K562 (cell line): ENCODE results near the gene NUP62CL. TPM values are rescaled to one million over a fixed set of nuclear protein-coding genes. Genes with fewer than 3 reads are reported as not detected.
A peak's percentile ranks its signal among the peaks of the same experiment; 100 is the strongest.

ENCODE experiments used
- ATAC-seq: fragments of 200-7000 bp; cut with Tn5 transposase; 3 replicates; pipeline ENCODE4 v1.9.1; 2020; ENCODE audit warnings: moderate library complexity
- BruUV-seq: library from RNA; stranded (reverse); fragments of 400-500 nt; replicated peaks from 2 replicates; lab custom pipeline; 2021; lab: Mats Ljungman, UMichigan
- CTCF ChIA-PET: fragments of 300-600 bp; formaldehyde crosslinking; extraction: SDS; loops from one replicate; lab custom pipeline; 2021; ENCODE audit warnings: low intra/inter-chr PET ratio; lab: Yijun Ruan, JAX
- POLR2A ChIA-PET: fragments of 300-600, 350-650 bp; sonication (Branson Sonifier 250); formaldehyde crosslinking; extraction: SDS; loops from one replicate; lab custom pipeline; 2021; ENCODE audit warnings: antibody characterized with exemption, inconsistent platforms; lab: Yijun Ruan, JAX
- DNase-seq, 4 experiments: peaks; one replicate each; pipeline versions ENCODE4 v3.0.0 to v3.0.0-alpha.2; 2011 to 2018; ENCODE audit warnings: low spot score in 3 of 4, mixed read lengths in 3 of 4; ENCODE audit errors: extremely low read depth in 1 of 4
- FAIRE-seq: peaks from 2 replicates; lab custom pipeline; 2011; peaks lifted over from hg19 to GRCh38; lab: Jason Lieb, UNC
- H2AFZ ChIP-seq: 2 replicates; pipeline ENCODE4 v1.6.0; 2011; ENCODE audit warnings: low read depth, low read length, control low read depth, inconsistent platforms
- H3K27ac ChIP-seq: fragments of 200-600 bp; 3 replicates; pipeline ENCODE4 v1.8.0; 2011; ENCODE audit warnings: low read depth, mild to moderate bottlenecking, control low read depth, inconsistent platforms, low read length, moderate library complexity, mixed read lengths; ENCODE audit errors: extremely low read depth
- H3K27me3 ChIP-seq, 2 experiments: fragments of 300-600 bp in 1 of 2; 2 replicates in 1 of 2; 3 replicates in 1 of 2; pipeline versions ENCODE4 v1.6.0 to v1.8.0; 2011; ENCODE audit warnings: inconsistent platforms in 2 of 2, low read length in 2 of 2, mild to moderate bottlenecking in 1 of 2, mixed read lengths in 1 of 2, moderate library complexity in 1 of 2; ENCODE audit not compliant: control insufficient read depth in 2 of 2, insufficient read depth in 2 of 2
- H3K36me3 ChIP-seq: fragments of 300-600 bp; 3 replicates; pipeline ENCODE4 v1.8.0; 2011; ENCODE audit warnings: mild to moderate bottlenecking, low read length, inconsistent platforms; ENCODE audit not compliant: control insufficient read depth, insufficient read depth
- H3K4me1 ChIP-seq, 2 experiments: fragments of 200-600 bp in 1 of 2; replicated peaks in 1 of 2; 2 replicates in 1 of 2; 3 replicates in 1 of 2; pipeline versions ENCODE4 v1.5.1 to v1.8.0; 2011; ENCODE audit warnings: inconsistent platforms in 2 of 2, low read length in 2 of 2, mild to moderate bottlenecking in 1 of 2, mixed read lengths in 1 of 2, moderate library complexity in 1 of 2; ENCODE audit not compliant: control insufficient read depth in 2 of 2, insufficient read depth in 2 of 2
- H3K4me2 ChIP-seq: 2 replicates; pipeline ENCODE4 v1.6.1; 2011; ENCODE audit warnings: low read length, control low read depth, inconsistent platforms, mixed read lengths; ENCODE audit not compliant: insufficient read depth
- H3K4me3 ChIP-seq: fragments of 200-600 bp; sonication (generic), shearing (Covaris generic); 2 replicates; pipeline ENCODE4 v1.5.1; 2016; ENCODE audit warnings: control low read depth, inconsistent platforms
- H3K79me2 ChIP-seq: fragments of 200-600 bp; 3 replicates; pipeline ENCODE4 v1.8.0; 2011; ENCODE audit warnings: low read length, inconsistent platforms; ENCODE audit not compliant: control insufficient read depth, insufficient read depth
- H3K9ac ChIP-seq, 2 experiments: 2 replicates each; pipeline versions ENCODE4 v1.6.0 to v1.6.1; 2011; ENCODE audit warnings: low read depth in 2 of 2, low read length in 2 of 2, control low read depth in 1 of 2, inconsistent platforms in 1 of 2, mild to moderate bottlenecking in 1 of 2, mixed read lengths in 1 of 2; ENCODE audit not compliant: insufficient read depth in 1 of 2
- H3K9me1 ChIP-seq: one replicate; pipeline ENCODE4 v1.6.0; 2011; ENCODE audit warnings: inconsistent platforms, mild to moderate bottlenecking, low read length, moderate library complexity; ENCODE audit not compliant: control insufficient read depth, insufficient read depth
- H3K9me3 ChIP-seq: replicated peaks from 2 replicates; pipeline ENCODE4 v1.5.1; 2011; ENCODE audit warnings: low read depth, low read length, inconsistent platforms; ENCODE audit not compliant: control insufficient read depth, insufficient read depth
- H4K20me1 ChIP-seq: replicated peaks from 2 replicates; pipeline ENCODE4 v1.6.1; 2011; ENCODE audit warnings: low read length, inconsistent platforms, mixed read lengths; ENCODE audit not compliant: control insufficient read depth, insufficient read depth
- CBFB ChIP-seq: sonication (generic); formaldehyde crosslinking; IDR thresholded peaks from 2 replicates; pipeline ENCODE4 v1.4.0; 2020; ENCODE audit warnings: mild to moderate bottlenecking, missing genetic modification reagents
- DPF2 ChIP-seq: fragments of 450-650 bp; IDR thresholded peaks from 2 replicates; pipeline ENCODE4 v1.6.1; 2016
- EHMT2 ChIP-seq: fragments of 450-650 bp; IDR thresholded peaks from 2 replicates; pipeline ENCODE4 v1.6.1; 2018; ENCODE audit warnings: antibody characterized with exemption
- EP300 ChIP-seq: IDR thresholded peaks from 2 replicates; pipeline ENCODE4 v1.6.1; 2012; ENCODE audit warnings: low read length, improper control_type of control experiment
- JUNB ChIP-seq: fragments of 450-650 bp; formaldehyde crosslinking; conservative IDR thresholded peaks from 2 replicates; pipeline ENCODE4 v1.4.0; 2020; ENCODE audit warnings: mild to moderate bottlenecking
- NFIC ChIP-seq: fragments of 450-650 bp; IDR thresholded peaks from 2 replicates; pipeline ENCODE4 v1.6.1; 2017; ENCODE audit warnings: mild to moderate bottlenecking, inconsistent platforms
- PREB ChIP-seq: sonication (generic); formaldehyde crosslinking; IDR thresholded peaks from 2 replicates; pipeline ENCODE4 v1.8.1; 2023; ENCODE audit warnings: mild to moderate bottlenecking, missing genetic modification reagents
- PURB ChIP-seq: sonication (generic); formaldehyde crosslinking; IDR thresholded peaks from 2 replicates; pipeline ENCODE4 v1.9.0; 2021; ENCODE audit warnings: low read depth, mild to moderate bottlenecking, missing genetic modification reagents
- SIX5 ChIP-seq, 2 experiments: IDR thresholded peaks; 2 replicates each; pipeline ENCODE4 v1.6.1; 2011; ENCODE audit warnings: low read length in 2 of 2, borderline replicate concordance in 1 of 2, low read depth in 1 of 2, mild to moderate bottlenecking in 1 of 2, moderate library complexity in 1 of 2; ENCODE audit not compliant: insufficient read depth in 1 of 2
- TAL1 ChIP-seq: fragments of 450-650 bp; IDR thresholded peaks from 2 replicates; pipeline ENCODE4 v1.6.1; 2016; ENCODE audit warnings: mild to moderate bottlenecking
- TBL1XR1 ChIP-seq, 2 experiments: IDR thresholded peaks; 2 replicates each; pipeline ENCODE4 v1.6.1; 2012; ENCODE audit warnings: improper control_type of control experiment in 2 of 2, low read length in 2 of 2, mild to moderate bottlenecking in 1 of 2
- ZC3H8 ChIP-seq: fragments of 450-650 bp; IDR thresholded peaks from 2 replicates; pipeline ENCODE4 v1.6.1; 2017
- ZNF444 ChIP-seq: fragments of 250-450 bp; sonication (Bioruptor Pico); IDR thresholded peaks from 2 replicates; pipeline ENCODE4 v1.4.0; 2020; ENCODE audit warnings: mild to moderate bottlenecking, moderate library complexity
- ZNF449 ChIP-seq: fragments of 250-450 bp; sonication (Bioruptor Pico); IDR thresholded peaks from 2 replicates; pipeline ENCODE4 v1.8.0; 2022; ENCODE audit warnings: moderate library complexity, mild to moderate bottlenecking, inconsistent platforms
- ZNF77 ChIP-seq: fragments of 250-450 bp; sonication (Bioruptor Pico); IDR thresholded peaks from 2 replicates; pipeline ENCODE4 v1.5.0; 2020
- ZSCAN32 ChIP-seq: fragments of 450-650 bp; formaldehyde crosslinking; IDR thresholded peaks from 2 replicates; pipeline ENCODE4 v1.4.0; 2020; ENCODE audit warnings: mild to moderate bottlenecking, moderate library complexity
- WGBS: fragments of 100-300 bp; shearing (Covaris generic); methylation state at CpG from one replicate; pipeline ENCODE4 v1.1.6; 2016; ENCODE audit warnings: low coverage, mixed read lengths; ENCODE audit not compliant: insufficient coverage; ENCODE audit errors: missing lambda C conversion rate; 5-methylcytosine and 5-hydroxymethylcytosine counted together
- in situ Hi-C: fragments of 300-500 bp; cut with MboI; formaldehyde crosslinking; loops from 4 replicates; pipeline ENCODE4 v1.15.0; 2018; ENCODE audit warnings: inconsistent platforms, mixed read lengths
- intact Hi-C: fragments of 100-400 bp; cut with micrococcal nuclease; formaldehyde crosslinking; loops from 2 replicates; pipeline ENCODE4 v1.14.2; 2022
- polyA plus RNA-seq, 8 experiments: library from polyadenylated mRNA; depleted of rRNA in 4 of 8; stranded (reverse) in 5 of 8; unstranded in 3 of 8; fragments of >200 nt; fragmentation: Nextera tagmentation in 2 of 8; fragmentation: Illumina TruSeq in 1 of 8; extraction: Ambion mirVana in 2 of 8; extraction: Trizol in 1 of 8; gene quantifications; 2 replicates each; pipeline versions ENCODE4 v1.2.1 to v1.2.3, GENCODE V29; 2011 to 2014; ENCODE audit warnings: inconsistent platforms in 1 of 8, missing spikeins in 1 of 8
- total RNA-seq, 7 experiments: library from RNA; depleted of rRNA in 6 of 7; stranded (reverse); fragments of >200 nt in 6 of 7; fragmentation: Illumina TruSeq in 2 of 7; extraction: Trizol in 2 of 7; gene quantifications; 2 replicates each; pipeline versions ENCODE4 v1.2.1 to v1.2.3, GENCODE V29; 2011 to 2021; ENCODE audit warnings: low replicate concordance in 1 of 7
- TF ChIP-seq, protein P1 (sequence below): fragments of 450-650 bp; IDR thresholded peaks from 2 replicates; pipeline ENCODE4 v1.6.1; 2016; ENCODE audit warnings: mild to moderate bottlenecking
- TF ChIP-seq, protein P2 (sequence below): fragments of 450-650 bp; IDR thresholded peaks from 2 replicates; pipeline ENCODE4 v1.6.1; 2017; ENCODE audit warnings: antibody characterized with exemption

Gene NUP62CL
- total and polyA plus RNA-seq, 9 of the 15 experiments (the other 6 are each of a cell fraction or from before 2014, with no cell fraction given), result 29.7 to 101 (median 42.7) TPM

- FAIRE-seq, result peak; percentile 89
- ChIA-PET CTCF (no interaction called here), POLR2A (no interaction called here)
- intact Hi-C loops, result loop anchor here (5.0 kb wide), 1 partner anchor 54 kb away; the partner anchor contains the start of genes DNAAF6 and NUP62CL
- ATAC-seq, result peak; percentile 78
- Histone ChIP-seq H4K20me1 (no peaks in the 10 kb centered on the region), H3K79me2 (peaks cover 36% of the 10 kb centered on the region), H3K9ac (peak overlapping the region in 1 of 2 experiments; percentile 60; a peak in 2 of 4 replicates), H3K9me3 (no peaks in the 10 kb centered on the region), H3K27me3 (no peaks in the 10 kb centered on the region), H3K36me3 (peaks cover 38% of the 10 kb centered on the region), H3K27ac (peak overlapping the region; percentile 77), H2AFZ (peak overlapping the region; percentile 33; the same call in 1 of the 2 replicates), H3K9me1 (no peaks in the 10 kb centered on the region), H3K4me1 (peaks cover 5 to 30% of the 10 kb centered on the region in 2 experiments; a peak in 3 of 5 replicates), H3K4me2 (peak overlapping the region; percentile 61), H3K4me3 (no peak overlapping the region; the same call in 1 of the 2 replicates)
- DNase-seq, result peak in 3 of 4 experiments; percentile 11 to 80 (median 41)
- in situ Hi-C loops, result no loop called here
- WGBS, result 2% methylated on average over 5 of the region's 5 CpGs
- BruUV-seq, result no TSS peak
- TF ChIP-seq SIX5 (IDR thresholded peaks at IDR 0.05; ENCODE audit: borderline replicate concordance in 1 of 2, insufficient read depth in 1 of 2, low read depth in 1 of 2, low read length in 2 of 2) (no peak), JUNB (CRISPR knock-in tag) (no peak), EP300 (peak; percentile 92), PURB (CRISPR knock-in tag) (no peak), ZSCAN32 (no peak), NFIC (peak; percentile 17; the same call in 1 of the 2 replicates), ZNF77 (CRISPR knock-in tag) (no peak), ZC3H8 (no peak), TAL1 (peak; percentile 72), ZNF444 (CRISPR knock-in tag) (no peak), ZNF449 (CRISPR knock-in tag) (no peak), DPF2 (peak; percentile 86), EHMT2 (no peak), CBFB (CRISPR knock-in tag) (no peak), TBL1XR1 (IDR thresholded peaks at IDR 0.05; ENCODE audit: low read length in 2 of 2) (peak in 1 of 2 experiments; percentile 54; a peak in 1 of 4 replicates), PREB (no peak)
- TF ChIP-seq, protein P1, sequence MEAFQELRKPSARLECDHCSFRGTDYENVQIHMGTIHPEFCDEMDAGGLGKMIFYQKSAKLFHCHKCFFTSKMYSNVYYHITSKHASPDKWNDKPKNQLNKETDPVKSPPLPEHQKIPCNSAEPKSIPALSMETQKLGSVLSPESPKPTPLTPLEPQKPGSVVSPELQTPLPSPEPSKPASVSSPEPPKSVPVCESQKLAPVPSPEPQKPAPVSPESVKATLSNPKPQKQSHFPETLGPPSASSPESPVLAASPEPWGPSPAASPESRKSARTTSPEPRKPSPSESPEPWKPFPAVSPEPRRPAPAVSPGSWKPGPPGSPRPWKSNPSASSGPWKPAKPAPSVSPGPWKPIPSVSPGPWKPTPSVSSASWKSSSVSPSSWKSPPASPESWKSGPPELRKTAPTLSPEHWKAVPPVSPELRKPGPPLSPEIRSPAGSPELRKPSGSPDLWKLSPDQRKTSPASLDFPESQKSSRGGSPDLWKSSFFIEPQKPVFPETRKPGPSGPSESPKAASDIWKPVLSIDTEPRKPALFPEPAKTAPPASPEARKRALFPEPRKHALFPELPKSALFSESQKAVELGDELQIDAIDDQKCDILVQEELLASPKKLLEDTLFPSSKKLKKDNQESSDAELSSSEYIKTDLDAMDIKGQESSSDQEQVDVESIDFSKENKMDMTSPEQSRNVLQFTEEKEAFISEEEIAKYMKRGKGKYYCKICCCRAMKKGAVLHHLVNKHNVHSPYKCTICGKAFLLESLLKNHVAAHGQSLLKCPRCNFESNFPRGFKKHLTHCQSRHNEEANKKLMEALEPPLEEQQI, result peak; percentile 56; the same call in 1 of the 2 replicates
- TF ChIP-seq, protein P2, sequence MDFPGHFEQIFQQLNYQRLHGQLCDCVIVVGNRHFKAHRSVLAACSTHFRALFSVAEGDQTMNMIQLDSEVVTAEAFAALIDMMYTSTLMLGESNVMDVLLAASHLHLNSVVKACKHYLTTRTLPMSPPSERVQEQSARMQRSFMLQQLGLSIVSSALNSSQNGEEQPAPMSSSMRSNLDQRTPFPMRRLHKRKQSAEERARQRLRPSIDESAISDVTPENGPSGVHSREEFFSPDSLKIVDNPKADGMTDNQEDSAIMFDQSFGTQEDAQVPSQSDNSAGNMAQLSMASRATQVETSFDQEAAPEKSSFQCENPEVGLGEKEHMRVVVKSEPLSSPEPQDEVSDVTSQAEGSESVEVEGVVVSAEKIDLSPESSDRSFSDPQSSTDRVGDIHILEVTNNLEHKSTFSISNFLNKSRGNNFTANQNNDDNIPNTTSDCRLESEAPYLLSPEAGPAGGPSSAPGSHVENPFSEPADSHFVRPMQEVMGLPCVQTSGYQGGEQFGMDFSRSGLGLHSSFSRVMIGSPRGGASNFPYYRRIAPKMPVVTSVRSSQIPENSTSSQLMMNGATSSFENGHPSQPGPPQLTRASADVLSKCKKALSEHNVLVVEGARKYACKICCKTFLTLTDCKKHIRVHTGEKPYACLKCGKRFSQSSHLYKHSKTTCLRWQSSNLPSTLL, result no peak
Observed at GRCh38 chrX:107153005-107153404, 53.2 kb downstream of the NUP62CL start.
